GM21619 (cell line): Measurements from ENCODE around the gene TMEM184B.

Experiments
- ATAC-seq: cut with Tn5 transposase; IDR thresholded peaks from one replicate; pipeline ENCODE4 v1.9.1; 2021; ENCODE audit not compliant: unreplicated experiment

TMEM184B gene

DNA sequence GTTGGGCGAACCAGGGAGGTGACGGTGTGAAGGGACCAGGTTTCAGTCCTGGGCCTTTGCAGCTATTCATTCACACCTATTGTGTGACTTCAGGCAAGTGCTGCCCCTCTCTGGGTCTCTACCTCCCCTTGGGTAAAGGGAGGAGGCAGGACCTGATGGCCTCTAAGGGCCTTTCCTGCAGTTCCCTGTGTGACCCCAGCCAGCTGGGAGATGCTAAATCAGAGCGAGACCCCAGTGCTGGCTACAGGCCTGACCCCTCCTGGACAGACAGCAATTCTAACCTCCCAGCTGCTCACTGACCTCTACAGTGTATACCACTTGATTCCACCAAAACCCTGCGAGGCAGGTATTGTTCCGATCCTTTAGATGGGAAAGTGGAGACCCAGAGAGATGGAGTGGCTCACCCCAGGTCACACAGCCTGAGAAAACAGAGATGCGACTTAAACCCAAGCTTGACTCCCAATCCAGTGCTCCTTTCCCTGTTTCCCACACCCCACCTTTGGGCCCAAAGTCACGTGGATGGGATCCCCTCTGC, 64.8 kb downstream of the TMEM184B start:
- no peak for ATAC-seq

DNA sequence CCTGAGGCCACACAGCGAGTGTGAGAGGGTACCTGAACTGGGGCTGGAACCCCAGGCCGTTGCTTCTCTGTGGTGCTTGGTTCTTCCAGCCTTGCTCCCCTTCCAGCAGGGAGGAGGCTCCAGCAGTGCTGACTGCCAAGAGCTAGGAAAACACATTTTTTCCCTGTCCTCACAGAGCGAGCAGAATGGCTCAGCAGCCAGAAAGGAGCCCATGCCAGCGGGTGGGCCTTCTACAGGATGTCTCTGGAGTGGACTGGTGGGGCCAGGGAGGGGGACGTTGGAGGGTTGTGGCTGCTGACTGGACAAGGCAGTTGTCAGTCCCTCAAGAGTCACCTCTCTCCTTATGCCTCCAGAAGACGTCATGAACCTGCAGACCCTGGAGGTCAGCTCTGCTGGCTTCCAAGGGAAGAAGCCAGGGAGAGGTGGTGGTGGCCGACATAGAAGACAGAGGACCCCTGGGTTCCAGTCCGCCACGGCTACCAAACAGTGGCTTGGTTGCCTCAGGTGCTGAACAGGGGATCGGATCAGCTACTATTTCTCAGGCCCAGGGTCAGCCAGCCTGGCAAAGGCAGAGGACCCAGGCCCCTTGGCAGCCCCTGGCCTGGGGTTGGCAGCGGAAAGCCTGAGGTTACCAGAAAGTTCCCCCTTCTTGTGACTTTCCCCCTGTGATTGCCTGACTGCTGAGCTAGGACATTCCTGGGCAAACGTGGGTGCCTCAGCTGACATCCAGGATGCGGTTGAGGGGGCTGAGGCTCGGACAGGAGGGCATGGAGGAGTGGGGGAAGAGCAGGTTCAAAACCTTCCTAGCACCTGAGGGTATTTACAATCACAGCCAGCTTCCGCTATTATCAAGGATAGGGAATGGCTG, 67.3 kb downstream of the TMEM184B start:
- ATAC-seq = no peak

DNA sequence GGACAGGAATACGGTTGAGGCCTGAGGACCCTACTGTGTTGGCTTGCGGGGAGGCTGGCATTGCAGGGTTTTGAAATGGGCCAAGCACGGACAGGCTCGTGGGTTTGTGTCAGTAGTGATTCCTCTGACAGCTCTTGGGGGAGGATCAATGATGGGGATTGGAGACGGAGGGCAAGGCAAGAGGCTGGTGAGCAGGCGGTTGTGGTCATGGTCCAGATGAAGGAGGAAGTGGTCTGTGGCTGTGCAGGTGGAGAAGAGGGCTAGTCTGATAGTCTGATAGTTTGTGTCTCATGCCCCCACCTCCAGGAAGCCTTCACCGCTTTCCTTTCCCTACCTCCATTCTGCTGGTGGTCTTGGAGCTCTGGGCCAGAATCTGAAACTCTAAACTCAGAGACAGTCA, 68.0 kb downstream of the TMEM184B start:
- no peak for ATAC-seq

DNA sequence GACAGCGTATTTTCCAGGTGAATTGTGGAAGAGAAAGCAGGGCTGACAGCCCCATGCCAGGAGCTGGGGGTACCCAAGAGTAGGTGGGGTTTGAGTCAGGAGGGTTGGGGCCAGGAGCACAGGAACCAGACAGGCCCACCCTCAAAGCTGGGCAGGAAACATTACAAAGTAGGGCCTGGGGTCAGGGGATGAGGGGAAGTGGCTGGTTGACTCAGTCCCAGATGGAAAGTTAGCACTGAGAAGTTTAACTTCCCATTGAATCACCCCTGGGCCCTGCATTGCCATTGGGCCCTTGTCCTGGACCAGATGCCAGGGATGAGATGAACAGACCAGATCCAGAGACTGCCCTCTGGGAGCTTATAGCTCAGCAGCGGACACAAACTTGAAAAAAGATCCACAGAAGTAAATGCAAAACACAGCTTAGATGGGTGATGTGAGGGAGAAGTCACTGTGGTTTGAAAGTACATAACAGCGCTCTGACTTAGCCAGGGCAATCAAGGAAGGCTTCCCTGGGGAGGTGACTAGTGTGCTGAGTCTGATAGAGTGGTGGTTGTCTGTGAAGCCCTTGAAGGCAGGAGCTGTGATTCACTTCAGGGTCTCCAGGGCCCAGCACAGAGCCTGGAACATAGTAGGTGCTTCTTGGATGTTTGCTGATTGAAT, 68.8 kb downstream of the TMEM184B start:
- ATAC-seq = no peak

GRCh38 chr22:38203090-38203810, 69.6 kb downstream of the TMEM184B start:
- ATAC-seq = no peak

DNA sequence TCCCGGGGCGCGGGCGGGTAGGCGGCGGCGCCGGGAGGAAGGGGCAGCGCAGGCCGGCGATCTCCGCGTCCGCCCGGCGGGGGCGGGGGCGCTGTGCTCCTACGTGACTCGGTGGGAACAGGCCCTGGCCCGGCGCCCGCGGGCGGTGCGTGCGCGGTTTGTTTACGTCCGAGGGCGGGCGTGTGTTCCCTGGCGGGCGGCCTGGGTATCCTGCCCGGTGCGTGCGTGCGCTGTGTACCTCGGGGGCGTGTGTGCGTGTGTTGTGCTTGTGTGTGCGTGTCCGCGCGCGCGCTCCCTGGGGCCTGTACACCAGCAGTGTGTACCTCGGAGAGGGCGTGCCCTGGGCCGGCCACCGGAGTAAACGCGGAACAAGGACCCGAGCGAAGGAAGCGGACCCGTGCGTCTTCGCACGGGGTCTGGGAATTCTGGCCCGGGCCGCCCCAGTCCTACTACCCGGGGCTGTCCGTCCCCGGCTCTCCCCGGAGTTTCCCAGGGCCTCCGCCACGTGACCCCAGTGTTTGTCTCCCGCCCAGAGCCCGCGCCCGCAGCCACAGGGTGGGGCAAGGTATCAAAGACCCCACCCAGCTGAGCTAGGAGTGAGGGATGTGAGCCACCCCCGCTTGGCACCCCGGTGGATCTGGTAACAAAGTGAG, 70.2 kb downstream of the TMEM184B start:
- ATAC-seq = no peak

- no peak for ATAC-seq
Observed at GRCh38 chr22:38201711-38202436, 70.9 kb downstream of the TMEM184B start, which contains the start of gene MAFF. TSS of gene MAFF (plus strand) at chr22:38201994. CDS start at chr22:38213854, 11,860 bp downstream.

GRCh38 chr22:38201371-38201710, 71.5 kb downstream of the TMEM184B start:
- no peak for ATAC-seq

GRCh38 chr22:38199826-38200559, 72.8 kb downstream of the TMEM184B start:
- no peak for ATAC-seq

- ATAC-seq = no peak
Observed at GRCh38 chr22:38196791-38197419, 75.9 kb downstream of the TMEM184B start.

- no peak for ATAC-seq
Observed at GRCh38 chr22:38193580-38193979, 79.2 kb downstream of the TMEM184B start.

GRCh38 chr22:38192475-38192863, 80.3 kb downstream of the TMEM184B start:
- ATAC-seq = no peak

DNA sequence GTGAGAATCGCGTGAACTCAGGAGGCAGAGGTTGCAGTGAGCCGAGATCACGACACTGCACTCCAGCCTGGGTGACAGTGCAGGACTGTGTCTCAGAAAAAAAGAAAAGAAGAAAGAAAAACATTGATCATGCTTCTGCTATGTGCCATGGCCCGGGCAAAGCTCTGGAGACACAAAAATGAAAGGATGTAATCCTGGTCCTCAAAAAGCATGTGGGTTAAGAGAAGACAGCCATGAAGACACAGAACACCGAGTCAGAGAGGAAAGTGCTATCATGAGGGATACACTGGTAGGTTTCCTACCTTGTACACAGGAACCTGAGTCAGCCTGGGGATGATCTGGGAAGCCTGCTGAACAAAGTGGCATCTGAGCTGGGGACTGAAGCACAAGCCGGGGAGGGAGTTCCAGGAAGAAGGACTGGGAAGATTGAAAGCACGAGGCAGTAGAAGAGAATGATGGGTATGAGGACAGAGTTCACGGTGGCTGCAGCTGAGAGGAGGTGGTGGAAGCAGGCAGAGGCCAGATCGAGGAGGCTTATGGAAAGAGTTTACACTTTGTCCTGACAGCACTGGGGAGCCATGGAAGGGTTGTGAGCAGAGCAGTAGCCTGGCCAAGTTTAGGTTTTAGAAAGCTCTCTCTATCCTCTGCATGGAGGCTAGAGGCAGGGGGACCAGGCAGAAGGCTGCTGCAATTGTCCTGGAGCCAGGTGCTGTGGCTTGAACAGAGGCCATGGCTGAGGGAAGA, 80.9 kb downstream of the TMEM184B start:
- no peak for ATAC-seq

DNA sequence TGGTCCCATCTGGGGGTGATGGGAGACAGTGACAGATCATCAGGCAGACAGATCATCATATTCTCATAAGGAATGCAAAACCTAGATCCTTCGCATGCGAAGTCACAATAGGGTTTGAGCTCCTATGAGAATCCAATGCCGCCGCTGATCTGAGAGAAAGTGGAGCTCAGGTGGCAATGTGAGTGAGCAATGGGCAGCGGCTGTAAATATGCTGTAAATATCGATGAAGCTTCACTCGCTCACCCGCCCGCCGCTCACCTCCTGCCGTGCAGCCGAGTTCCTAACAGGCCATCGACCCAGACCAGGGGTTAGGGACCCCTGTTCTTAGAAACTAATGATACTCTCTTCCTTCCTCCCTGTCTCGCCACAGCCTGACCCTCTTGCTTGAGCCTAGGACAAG, 81.8 kb downstream of the TMEM184B start:
- ATAC-seq = no peak

DNA sequence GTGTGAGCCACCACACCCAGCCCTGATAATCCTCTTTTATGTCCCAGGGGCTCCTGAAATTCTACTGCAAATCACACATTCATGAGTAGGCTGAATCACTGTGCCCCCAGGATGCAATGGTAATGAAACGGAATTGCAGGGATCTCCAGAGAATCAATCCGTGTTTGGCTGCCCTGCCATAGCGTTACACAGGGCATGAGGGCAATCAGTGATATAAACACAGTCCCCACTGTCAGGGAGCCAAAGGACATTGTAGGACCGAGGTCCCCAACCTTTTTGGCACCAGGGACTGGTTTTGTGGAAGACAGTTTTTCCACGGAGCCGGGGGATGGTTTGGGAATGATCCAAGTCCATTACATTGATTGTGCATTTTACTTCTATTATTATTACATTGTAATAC, 82.2 kb downstream of the TMEM184B start:
- no peak for ATAC-seq

GRCh38 chr22:38189104-38189503, 83.7 kb downstream of the TMEM184B start:
- no peak for ATAC-seq

DNA sequence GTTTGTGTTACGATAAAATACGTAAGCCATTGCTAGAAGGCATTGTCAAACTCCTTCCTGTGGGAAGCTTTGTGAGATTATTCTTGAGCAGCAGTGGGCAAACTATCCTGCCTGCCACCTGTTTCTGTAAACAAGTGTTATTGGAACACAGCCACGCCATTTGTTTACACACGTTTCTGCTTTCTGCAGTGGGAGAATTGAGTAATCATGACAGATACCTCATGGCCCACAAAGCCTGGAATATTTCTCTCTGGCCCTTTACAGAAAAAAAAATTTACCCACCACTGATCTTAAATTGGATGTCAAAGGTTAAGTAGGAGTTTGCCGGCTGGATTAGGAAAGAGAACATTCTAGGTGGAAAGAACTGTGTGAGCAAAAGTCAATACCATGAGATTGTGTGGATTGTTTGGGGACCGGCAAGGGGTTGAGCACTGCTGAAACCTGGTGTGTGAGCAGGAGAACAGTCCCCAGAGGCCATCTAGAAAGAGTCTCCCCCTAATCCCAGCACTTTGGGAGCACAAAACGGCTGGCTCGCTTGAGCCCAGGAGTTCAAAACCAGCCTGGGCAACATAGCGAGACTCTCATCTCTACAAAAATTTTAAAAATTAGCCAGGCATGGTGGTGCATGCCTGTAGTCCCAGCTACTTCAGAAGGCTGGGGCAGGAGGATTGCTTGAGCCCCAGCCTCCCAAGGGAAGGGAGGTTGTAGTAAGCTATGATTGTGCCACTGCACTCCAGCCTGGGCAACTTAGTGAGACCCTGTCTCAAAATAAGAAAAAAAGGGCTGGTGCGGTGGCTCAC, 85.2 kb downstream of the TMEM184B start:
- no peak for ATAC-seq

GRCh38 chr22:38186429-38186828, 86.4 kb downstream of the TMEM184B start:
- no peak for ATAC-seq
